Measurements from ENCODE around the gene PATJ. TPM values are rescaled to one million over a fixed set of nuclear protein-coding genes. Genes with fewer than 3 reads are reported as not detected.

Gene PATJ
- total and polyA plus RNA-seq, 2 of the 13 experiments (the other 11 are each of a cell fraction or from before 2014, with no cell fraction given), result 6.2 to 16.8 TPM

DNA sequence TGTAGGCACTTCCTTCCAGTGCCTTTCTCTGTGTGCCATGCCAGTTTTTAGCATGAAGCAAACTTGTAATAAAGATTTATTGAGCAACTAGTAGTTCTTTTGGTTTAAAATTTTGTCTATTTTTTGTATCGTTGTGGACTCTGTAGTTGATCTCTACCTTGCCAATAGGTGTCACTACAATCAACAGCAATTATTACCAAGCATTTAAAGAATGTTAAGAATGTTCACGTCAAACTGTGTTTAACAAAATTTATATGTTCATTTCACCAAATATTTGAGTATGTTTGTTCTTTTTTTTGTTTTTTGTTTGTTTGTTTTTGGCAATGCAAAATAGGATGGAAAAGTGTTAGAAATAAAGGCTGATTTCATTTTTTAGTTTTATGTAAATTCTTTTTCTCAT is 208.1 kb downstream of the PATJ start:
- no peak overlapping the region for H3K4me2 ChIP-seq (ENCODE audit: low read depth, low read length)
- H2AFZ ChIP-seq (ENCODE audit: low read length), result no peak overlapping the region
- no peaks in the 10 kb centered on the region for H3K79me2 ChIP-seq (ENCODE audit: insufficient read depth, low read length)
- H3K4me3 ChIP-seq (replicated peaks in 1 of 3; ENCODE audit: insufficient read depth in 1 of 3, low read depth in 2 of 3, low read length in 3 of 3), result no peak overlapping the region
- ATAC-seq (peak; percentile 60), FAIRE-seq (peak; percentile 74), DNase-seq (ENCODE audit: low spot score) (peak; percentile 28)
- no peaks in the 10 kb centered on the region for H4K20me1 ChIP-seq (ENCODE audit: insufficient read depth, low read length)
- H3K4me1 ChIP-seq (ENCODE audit: insufficient read depth, low read length), result peaks cover 6% of the 10 kb centered on the region; the same call in 1 of the 2 replicates
- no peaks in the 10 kb centered on the region for H3K9me3 ChIP-seq (ENCODE audit: low read length)
- no peak overlapping the region for H3K9ac ChIP-seq (ENCODE audit: insufficient read depth, low read depth, low read length)
- intact Hi-C loops (cut with micrococcal nuclease; ENCODE audit: unreplicated experiment), result loop anchor here (10.0 kb wide), 1 partner anchor 124 kb away; no protein-coding TSS in a partner anchor
- ChIA-PET CTCF (ENCODE audit: low intra/inter-chr PET ratio, low total read pairs) (no interaction called here), POLR2A (no interaction called here)
- H3K27ac ChIP-seq (ENCODE audit: extremely low read length, insufficient read depth, low read length), result no peak overlapping the region
- H3K36me3 ChIP-seq (replicated peaks in 1 of 2; ENCODE audit: control insufficient read depth in 1 of 2, insufficient read depth in 2 of 2, low read length in 2 of 2), result no peaks in the 10 kb centered on the region
- BruUV-seq (replicated peaks), result no TSS peak
- H3K27me3 ChIP-seq (ENCODE audit: control insufficient read depth in 1 of 2, insufficient read depth in 2 of 2, low read length in 2 of 2), result no peaks in the 10 kb centered on the region
- WGBS (ENCODE audit: low lambda C conversion rate), result 25% methylated on average over 2 of the region's 2 CpGs
- in situ Hi-C loops (cut with HindIII; ENCODE audit: extremely low pct_ligation_motif_present, low pct_unique_long_range_greater_than_20kb), result no loop called here
- TF ChIP-seq CBX5 (CRISPR knock-in tag; IDR thresholded peaks at IDR 0.05; ENCODE audit: borderline replicate concordance) (no peak), STAG1 (CRISPR knock-in tag; IDR thresholded peaks at IDR 0.05) (peak; percentile 23; the same call in 1 of the 2 replicates), KLF6 (CRISPR knock-in tag; IDR thresholded peaks at IDR 0.05) (no peak), TEAD3 (CRISPR knock-in tag; optimal IDR thresholded peaks at IDR 0.05; ENCODE audit: borderline replicate concordance) (peak; percentile 82), MIXL1 (CRISPR knock-in tag; IDR thresholded peaks at IDR 0.05) (peak; percentile 44; the same call in 1 of the 2 replicates), SIX1 (CRISPR knock-in tag; IDR thresholded peaks at IDR 0.05; ENCODE audit: borderline replicate concordance) (no peak), ZBTB21 (CRISPR knock-in tag; IDR thresholded peaks at IDR 0.05) (no peak), HOXA5 (CRISPR knock-in tag; IDR thresholded peaks at IDR 0.05) (no peak), MTF1 (CRISPR knock-in tag; IDR thresholded peaks at IDR 0.05) (no peak), XRCC5 (optimal IDR thresholded peaks at IDR 0.05; ENCODE audit: low read length) (no peak)
- TF ChIP-seq, protein P1, sequence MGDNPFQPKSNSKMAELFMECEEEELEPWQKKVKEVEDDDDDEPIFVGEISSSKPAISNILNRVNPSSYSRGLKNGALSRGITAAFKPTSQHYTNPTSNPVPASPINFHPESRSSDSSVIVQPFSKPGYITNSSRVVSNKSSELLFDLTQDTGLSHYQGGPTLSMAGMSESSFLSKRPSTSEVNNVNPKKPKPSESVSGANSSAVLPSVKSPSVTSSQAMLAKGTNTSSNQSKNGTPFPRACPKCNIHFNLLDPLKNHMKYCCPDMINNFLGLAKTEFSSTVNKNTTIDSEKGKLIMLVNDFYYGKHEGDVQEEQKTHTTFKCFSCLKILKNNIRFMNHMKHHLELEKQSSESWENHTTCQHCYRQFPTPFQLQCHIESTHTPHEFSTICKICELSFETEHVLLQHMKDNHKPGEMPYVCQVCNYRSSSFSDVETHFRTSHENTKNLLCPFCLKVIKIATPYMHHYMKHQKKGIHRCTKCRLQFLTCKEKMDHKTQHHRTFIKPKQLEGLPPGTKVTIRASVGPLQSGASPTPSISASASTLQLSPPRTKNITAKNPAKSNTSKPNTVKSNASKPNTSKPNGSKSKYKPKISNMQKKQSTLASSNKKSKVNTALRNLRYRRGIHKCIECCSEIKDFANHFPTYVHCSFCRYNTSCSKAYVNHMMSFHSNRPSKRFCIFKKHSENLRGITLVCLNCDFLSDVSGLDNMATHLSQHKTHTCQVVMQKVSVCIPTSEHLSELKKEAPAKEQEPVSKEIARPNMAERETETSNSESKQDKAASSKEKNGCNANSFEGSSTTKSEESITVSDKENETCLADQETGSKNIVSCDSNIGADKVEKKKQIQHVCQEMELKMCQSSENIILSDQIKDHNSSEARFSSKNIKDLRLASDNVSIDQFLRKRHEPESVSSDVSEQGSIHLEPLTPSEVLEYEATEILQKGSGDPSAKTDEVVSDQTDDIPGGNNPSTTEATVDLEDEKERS (CRISPR knock-in tag; IDR thresholded peaks at IDR 0.05), result no peak
- TF ChIP-seq, protein P2, sequence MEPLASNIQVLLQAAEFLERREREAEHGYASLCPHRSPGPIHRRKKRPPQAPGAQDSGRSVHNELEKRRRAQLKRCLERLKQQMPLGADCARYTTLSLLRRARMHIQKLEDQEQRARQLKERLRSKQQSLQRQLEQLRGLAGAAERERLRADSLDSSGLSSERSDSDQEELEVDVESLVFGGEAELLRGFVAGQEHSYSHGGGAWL (CRISPR knock-in tag; IDR thresholded peaks at IDR 0.05), result no peak
- TF ChIP-seq, protein P3, sequence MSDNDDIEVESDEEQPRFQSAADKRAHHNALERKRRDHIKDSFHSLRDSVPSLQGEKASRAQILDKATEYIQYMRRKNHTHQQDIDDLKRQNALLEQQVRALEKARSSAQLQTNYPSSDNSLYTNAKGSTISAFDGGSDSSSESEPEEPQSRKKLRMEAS (IDR thresholded peaks at IDR 0.05), result no peak
- TF ChIP-seq, protein P4, sequence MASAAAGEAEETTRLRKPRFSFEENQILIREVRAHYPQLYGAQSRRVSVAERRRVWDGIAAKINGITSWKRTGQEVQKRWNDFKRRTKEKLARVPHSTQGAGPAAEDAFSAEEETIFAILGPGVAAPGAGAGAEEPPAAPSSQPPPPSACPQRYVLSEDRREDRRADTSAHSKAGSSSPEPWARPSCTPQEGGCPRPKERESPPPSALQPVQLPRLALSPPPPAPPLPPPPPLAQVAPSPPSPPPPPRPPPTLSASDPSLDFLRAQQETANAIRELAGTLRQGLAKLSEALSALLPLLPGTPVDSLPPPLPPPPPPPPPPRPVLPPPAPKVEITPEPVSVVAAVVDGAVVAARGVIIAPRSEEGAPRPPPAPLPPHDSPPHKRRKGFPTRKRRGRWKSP (CRISPR knock-in tag; IDR thresholded peaks at IDR 0.05), result no peak
- TF ChIP-seq, protein P5, sequence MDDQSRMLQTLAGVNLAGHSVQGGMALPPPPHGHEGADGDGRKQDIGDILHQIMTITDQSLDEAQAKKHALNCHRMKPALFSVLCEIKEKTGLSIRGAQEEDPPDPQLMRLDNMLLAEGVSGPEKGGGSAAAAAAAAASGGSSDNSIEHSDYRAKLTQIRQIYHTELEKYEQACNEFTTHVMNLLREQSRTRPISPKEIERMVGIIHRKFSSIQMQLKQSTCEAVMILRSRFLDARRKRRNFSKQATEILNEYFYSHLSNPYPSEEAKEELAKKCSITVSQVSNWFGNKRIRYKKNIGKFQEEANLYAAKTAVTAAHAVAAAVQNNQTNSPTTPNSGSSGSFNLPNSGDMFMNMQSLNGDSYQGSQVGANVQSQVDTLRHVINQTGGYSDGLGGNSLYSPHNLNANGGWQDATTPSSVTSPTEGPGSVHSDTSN (CRISPR knock-in tag; IDR thresholded peaks at IDR 0.05; ENCODE audit: borderline replicate concordance), result no peak
- TF ChIP-seq, protein P6, sequence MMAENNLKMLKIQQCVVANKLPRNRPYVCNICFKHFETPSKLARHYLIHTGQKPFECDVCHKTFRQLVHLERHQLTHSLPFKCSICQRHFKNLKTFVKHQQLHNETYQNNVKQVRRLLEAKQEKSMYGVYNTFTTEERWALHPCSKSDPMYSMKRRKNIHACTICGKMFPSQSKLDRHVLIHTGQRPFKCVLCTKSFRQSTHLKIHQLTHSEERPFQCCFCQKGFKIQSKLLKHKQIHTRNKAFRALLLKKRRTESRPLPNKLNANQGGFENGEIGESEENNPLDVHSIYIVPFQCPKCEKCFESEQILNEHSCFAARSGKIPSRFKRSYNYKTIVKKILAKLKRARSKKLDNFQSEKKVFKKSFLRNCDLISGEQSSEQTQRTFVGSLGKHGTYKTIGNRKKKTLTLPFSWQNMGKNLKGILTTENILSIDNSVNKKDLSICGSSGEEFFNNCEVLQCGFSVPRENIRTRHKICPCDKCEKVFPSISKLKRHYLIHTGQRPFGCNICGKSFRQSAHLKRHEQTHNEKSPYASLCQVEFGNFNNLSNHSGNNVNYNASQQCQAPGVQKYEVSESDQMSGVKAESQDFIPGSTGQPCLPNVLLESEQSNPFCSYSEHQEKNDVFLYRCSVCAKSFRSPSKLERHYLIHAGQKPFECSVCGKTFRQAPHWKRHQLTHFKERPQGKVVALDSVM (CRISPR knock-in tag; IDR thresholded peaks at IDR 0.05), result no peak
